GM21737 (cell line): ENCODE results near the gene IMP4.
A peak's percentile ranks its signal among the peaks of the same experiment; 100 is the strongest.

ENCODE experiments used
- ATAC-seq: cut with Tn5 transposase; IDR thresholded peaks from one replicate; pipeline ENCODE4 v1.9.1; 2021; ENCODE audit warnings: mild to moderate bottlenecking, moderate library complexity; ENCODE audit not compliant: unreplicated experiment

IMP4 gene

DNA sequence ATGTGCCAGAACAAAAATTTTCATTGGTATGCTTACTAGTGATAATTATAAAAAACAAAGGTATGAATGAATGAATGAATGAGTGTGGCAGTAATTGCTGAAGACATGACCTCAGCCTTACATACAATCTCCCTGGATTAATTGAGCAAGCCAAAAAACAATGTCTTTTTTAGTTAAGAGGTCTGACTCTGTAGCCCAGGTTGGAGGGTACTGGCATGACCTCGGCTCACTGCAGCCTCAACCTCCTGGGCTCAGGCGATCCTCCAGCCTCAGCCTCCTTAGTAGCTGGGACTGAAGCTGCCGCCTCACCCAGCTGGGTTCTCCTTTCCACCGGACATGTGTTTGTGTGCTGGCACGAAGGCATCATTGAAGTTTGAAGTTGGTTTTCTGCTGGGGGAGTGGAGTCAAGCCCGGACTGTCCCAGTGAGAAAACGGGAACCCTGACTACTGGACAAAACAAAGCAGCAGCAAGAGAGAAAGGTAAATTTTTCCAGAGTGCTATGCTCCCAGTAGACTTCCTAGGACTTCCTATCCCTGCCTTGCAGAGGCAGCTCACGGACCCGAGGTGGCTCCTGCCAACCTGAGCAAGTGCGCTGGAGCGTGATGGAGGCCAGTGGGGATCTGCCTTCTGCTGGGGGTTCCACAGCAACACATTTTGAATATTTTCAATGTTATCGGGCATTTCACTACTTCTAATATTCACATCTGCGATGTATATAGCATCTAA is 6.4 kb upstream of the IMP4 start:
- ATAC-seq, result no peak

DNA sequence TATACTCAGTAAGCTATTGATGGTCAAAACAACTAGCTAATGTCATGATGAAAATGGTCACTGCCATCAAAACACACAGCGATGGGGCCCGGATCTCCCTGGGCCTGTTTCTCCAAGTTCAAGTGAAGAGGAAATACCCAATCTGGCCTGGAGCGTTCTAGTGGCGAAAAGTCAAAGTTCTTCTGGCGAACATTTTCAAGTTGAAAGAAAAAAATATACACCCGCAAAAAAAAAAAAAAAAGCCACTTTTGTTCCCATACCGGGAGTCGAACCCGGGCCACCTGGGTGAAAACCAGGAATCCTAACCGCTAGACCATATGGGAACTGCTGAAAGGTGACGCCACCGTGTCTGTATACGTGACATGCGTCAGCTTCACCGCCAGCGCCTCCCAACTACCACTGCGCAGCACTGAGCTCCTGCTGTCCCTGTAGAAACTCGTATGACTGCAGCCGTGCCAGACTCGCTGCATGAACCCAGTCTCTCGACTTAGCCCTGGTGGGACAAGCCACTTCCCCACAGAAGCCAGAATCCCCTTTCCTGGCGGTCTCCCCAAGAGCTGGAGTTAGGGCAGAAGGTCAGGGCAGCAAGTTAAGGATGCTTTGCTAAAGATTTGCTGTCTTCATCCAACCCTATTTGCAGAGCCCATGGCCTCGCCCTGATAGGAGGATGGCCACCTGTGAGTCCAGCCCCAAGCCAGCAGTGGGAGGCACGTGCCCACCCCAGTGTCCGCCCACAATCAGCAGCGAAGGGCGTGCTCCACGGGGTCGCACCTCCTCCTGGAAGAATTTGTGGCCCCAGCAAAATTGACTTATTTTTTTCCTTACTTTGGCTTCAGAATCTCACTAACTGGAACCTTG is 5.6 kb upstream of the IMP4 start:
- ATAC-seq, result no peak

DNA sequence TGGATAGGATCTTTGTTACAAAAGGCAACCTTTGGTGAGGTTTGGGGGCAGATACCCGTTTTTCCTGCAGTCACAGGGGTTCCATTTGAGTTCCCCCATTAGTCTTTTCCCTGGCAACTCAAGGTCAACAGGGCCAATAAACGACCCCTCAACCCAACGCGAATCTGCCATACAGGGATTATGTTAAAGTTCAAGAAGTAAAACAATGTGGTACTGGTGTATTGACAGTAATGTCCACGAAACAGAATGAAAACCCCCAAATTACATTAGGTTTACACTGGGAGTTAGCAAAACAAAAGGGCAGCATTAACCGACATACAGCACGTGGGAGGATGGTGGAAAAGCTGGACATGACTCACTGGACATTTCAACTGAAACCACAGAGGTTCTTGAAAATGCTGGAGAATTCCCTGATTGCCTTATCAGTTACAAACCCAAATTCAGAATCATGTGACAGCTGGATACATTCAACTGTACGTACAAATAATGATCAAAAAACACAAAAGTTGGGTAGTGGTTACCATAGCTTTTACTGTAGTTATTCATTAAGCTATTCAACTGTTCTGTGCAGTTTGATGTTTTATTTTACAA is 4.9 kb upstream of the IMP4 start:
- ATAC-seq, result no peak

DNA sequence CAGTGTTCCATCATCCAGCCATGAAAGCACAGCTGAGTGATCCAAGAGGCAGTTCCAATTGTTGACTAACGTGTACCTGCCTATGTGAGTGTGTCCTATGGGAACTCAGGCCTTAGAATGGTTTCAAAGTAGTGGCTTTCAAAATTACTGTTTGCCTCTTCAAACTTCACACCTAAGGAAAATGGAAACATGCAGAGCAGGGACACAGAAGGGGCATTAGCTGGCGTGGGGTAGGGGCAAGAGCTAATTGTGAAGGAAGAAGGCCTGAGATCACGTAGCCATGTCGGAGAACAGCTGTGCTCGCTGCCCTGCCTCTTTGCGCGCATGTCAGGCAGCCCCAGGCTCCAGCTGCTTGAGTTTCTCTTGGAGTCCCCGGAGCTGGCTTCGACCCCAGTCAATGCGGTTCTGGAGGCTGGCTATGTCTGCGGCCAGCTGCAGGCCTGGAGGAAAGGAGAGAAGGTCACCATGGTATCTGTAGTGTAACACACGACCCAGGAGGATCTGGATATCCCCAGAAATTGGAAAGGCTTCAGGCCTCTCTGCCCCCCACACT is 3.8 kb upstream of the IMP4 start:
- no peak for ATAC-seq

DNA sequence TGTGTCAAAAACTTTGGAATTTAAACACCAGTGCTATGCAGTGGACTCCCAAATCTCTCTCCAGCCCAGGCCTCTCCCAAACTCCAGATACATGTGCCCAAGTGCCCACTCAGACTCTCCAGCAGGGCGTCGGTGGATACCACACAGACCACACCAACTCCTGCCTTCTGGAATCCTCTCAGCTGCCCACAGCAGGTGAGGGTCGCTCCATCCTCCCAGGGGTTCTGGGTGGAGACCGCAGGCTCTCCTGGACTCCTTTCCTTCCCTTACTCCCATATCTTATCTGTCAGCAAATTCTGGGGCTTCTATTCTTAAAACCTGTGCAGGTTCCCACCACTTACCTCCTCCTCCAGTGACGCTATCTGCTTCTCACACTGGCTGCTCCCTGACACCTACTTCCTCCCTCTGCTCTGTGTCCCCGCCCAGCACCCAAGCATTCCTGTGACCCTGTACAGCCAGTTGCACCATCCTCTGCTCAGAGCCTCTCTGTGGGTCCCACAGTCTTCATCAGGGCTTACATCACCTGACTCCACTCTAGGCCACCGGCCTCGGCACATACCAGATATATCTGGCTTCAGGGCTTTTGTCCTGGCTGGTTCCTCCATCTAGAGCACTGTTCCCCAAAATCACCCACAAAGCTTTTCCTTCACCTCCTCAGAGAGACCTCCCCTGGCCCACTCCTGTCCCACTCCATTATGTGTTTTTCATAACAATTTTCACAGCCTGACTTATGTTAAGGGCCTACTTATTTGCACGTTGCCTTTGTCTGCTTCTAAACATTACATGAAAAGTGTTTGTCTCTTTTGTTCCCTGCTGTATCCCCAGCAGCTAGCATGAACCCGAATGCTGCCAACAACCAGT is 2.6 kb upstream of the IMP4 start:
- ATAC-seq, result no peak

DNA sequence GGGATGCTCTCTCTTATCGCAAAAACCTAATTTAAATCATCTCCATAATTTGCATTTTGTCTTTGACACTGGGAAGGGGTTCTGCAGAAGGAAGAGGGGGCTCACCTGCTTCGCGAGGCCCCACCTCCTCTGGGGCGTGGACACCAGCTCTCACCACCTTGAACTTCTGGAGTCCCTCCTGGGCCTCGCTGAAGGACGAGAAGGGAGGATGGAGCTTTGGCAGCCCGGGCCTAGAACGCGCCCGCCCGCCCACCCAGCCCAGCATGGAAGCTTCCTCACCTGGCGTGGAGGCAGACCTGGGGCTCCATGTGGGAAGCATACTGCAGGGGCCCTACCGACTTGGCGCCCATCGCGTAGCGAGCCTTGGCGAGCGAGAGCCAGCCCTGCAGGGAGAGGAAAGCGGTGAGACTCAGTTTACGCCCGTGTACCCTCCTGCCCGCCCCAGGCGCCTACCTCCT is 1.1 kb upstream of the IMP4 start:
- peak; percentile 1 for ATAC-seq

DNA sequence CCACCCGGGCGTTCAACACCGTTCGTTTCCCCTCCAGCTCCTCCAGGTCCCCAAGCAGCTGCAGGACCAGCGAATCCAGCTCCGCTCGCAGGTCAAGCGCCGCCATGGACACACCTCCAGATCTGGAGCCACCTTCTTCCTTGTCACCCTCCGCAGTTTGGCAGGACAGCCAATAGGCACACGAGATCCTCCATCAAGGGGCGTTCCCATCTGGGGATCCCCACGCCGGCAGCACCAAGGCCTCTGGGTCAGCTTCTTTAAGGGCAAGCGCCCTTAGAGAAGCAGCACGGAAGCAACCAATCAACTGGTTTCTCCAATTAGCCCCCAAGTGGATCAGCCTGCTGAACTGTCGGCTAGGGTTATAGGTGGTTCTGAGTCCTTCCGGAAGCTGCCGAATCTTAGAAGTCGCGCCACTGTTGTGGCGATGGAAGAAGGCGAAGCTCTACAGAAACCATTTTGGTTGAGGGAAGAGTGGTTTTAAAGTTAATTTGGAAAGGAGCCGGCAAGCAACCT is 621 bp upstream of the IMP4 start:
- ATAC-seq, result peak; percentile 74

DNA sequence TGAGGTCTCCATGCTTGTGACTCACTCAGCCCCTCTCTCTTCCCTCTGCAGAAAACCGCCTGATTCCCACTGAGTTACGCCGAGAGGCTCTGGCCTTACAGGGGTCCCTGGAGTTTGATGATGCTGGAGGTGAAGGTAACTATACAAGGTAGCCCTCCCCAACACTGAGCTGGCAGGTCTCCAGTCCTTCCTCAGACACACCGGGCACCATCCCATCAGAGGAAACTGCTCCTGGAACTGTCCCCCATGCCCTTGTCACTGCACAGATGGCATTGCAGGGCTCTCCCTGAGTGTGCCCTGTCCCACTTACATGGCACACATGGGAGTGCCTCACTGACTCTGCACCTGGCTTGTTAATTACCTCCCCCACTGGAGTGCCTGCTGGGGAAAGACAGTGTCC is 1.9 kb downstream of the IMP4 start:
- ATAC-seq, result no peak

DNA sequence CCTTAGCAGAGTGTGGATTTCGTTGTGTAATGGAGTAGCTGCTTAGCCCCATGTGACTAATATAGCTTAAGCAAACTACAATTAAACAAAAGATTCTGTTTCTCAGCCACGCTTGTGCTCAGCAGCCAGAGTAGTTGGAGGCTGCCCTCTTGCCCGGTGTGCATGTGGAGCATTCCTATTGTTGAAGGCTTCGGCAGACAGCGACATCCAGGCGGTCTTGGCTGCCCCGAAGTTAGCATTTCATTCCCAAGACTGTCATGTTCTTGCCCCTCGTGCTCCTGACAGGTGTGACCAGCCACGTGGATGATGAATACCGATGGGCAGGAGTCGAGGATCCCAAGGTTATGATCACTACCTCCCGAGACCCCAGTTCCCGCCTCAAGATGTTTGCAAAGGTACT is 2.4 kb downstream of the IMP4 start:
- no peak for ATAC-seq

DNA sequence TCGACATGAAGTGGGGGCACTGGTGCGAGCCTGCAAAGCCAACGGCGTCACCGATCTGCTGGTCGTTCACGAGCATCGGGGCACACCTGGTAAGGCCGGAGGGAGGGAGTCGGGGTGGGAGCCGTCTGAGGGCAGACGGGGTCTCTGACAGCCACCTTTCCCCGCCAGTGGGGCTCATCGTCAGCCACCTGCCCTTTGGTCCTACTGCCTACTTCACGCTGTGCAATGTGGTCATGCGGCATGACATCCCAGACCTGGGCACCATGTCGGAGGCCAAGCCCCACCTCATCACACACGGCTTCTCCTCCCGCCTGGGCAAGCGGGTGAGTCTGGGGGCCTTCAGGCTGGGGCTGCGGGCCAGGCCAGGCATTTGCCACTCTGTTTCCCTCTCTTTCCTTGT is 2.9 kb downstream of the IMP4 start:
- no peak for ATAC-seq

DNA sequence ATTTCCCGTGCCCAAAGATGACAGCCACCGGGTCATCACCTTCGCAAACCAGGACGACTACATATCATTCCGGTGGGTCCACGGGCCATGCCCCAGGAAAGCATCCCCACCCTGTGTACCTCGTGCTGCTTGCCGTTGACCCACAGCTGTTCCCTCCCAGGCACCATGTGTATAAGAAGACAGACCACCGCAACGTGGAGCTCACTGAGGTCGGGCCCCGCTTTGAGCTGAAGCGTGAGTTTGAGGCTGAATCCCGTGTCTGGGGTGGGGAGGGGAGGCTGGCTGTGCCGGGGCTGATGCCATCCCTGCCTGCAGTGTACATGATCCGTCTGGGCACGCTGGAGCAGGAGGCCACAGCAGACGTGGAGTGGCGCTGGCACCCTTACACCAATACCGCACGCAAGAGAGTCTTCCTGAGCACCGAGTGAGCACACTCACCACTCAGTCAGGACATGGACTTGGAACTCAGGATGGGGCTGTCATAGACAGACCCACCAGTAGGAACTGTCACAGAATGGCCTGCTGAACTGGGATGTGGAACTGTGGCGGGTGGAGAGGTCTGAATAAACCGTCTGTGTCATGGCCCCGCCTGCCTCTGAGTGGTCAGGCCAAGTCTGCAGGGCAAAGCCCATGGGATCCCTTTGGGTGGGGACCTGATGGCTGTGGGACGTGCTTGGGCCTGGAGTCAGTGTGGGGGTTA is 3.5 kb downstream of the IMP4 start:
- ATAC-seq, result no peak

DNA sequence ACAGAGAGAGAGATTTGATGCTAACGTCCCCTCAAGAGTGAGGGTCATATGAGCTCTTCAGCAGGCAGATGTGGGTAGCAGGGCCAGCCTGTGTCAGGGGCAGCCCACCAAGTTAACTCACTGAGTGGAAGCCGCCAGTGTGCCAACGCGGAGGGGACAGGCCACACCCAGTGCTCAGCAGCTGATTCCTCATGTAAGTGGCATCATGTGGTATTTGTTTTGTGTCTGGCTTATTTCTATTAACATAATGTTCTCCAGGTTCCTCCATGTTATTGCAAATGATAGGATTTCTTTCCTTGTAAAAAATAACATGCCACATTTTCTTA is 4.0 kb downstream of the IMP4 start:
- no peak for ATAC-seq

DNA sequence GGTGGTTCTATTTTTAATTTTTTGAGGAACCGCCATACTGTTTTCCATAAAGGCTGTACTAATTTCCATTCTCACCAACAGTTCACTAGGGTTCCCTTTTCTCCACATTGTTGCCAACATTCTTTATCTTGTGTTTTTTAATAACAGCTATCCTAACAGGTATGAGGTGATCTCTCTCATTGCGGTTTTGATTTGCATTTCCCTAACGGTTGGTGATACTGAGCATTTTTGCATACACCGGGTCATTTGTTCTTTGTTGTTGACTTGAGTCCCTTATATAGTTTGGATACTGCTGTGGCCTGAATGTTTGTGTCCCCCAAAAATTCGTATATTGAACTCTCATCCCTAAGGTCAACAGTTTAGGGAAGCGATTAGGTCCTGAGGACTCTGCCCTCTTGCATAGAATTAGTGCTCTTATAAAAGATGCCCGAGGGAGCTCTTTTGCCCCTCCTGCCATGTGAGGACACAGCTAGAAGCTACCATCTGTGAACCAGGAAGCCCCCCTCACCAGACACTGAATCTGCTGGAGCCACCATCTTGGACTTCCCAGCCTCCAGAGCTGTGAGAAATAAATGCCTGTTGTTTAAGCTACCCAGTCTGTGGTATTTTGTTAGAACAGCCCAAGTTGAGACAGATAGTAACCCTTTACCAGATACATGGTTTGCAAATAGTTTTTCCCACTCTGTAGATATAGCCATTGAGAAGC is 4.7 kb downstream of the IMP4 start:
- ATAC-seq, result no peak

DNA sequence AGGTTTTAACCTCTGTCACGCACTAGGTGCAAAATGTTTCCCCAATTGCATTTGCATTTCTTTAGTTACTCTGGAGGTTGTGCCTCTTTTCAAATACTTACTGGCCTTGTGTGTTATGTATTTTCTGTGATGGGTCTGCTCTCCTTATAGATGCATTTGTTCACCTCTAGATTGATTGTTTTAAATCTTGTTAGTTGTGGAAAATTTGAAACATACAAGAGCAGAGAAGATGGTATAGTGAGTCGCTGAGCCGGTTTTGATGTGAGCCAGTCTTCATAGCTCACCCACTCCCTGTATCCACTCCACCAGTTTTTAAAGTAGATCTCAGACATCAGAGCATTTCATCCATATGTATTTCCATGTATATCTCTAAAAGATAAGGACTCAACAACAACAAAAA is 6.5 kb downstream of the IMP4 start:
- no peak for ATAC-seq

DNA sequence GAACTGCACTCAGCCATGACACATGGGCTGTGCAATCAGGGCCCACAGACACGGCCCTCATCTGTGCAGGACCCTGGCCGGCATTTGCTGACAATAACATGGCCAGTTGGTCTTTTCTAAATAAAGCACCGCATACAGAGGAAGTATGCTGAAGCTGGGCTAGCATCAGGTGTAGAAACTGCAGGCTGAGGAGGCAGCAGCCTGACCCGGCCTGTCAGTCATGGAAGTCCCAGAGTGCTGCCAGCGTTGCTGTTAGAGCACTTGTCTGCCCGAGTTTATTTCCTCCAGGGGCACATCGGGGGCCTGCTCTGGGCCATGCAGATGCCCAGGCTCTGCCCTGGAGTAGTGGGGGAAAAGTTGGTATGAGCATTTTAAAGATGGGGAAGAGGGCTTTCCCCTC is 9.0 kb downstream of the IMP4 start:
- ATAC-seq, result no peak

DNA sequence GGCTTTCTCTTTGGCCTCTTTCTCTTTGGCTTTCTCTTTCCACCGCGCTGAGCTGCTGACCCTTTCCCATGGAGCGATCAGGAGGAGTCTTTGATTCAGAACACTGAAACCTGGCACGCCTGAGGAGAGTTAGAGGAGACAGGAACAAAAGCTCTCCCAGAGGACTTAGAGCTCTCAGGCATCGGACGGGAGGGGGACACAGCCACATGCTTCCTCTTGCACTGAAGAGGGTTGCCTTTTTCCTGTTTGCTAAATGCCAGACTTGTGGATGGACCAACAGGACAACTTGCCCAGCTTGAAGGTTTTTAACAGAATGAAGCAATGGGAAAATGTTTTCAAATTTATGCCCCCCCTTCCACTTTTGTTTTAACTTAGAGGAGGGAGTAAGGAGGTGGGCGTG is 9.5 kb downstream of the IMP4 start:
- ATAC-seq, result no peak

DNA sequence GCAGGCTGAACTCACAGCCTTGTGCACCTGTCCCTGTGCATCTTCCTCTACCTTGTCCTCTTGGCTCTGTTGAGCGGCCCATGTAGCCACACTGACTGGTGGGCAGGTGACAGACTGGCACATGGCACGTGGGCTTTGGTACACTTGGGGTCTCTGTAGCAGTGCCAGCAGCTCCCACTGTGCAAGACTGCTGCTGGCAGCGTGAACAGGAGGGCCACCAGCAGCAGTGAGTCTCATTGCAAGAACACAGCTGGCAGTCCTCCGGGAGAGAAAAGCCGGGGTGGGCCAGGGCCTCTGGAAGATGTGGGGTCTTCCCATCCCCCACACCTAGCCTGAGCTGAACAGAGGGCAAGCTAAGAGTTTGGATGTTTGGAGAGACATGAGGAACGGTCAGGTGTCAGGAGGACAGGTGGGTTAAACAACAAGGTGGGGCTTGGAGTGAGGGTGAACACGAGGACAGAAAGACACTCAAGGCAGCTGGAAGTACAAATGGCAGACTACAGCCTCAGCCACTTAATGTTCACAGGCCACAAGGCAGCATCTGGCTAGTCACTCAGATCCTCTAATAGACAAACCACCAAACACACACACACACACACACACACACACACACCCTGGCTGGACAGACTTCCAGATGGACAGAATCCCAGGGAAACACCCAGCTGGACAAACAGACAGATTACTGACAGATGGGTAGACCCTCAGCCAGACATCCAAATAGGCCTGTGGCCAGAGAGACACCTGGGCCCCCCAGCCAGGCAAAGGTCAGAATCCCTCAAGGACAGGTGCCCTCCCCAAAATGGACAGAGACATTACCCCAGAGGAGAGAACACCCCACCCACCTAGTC is 10.8 kb downstream of the IMP4 start:
- no peak for ATAC-seq

DNA sequence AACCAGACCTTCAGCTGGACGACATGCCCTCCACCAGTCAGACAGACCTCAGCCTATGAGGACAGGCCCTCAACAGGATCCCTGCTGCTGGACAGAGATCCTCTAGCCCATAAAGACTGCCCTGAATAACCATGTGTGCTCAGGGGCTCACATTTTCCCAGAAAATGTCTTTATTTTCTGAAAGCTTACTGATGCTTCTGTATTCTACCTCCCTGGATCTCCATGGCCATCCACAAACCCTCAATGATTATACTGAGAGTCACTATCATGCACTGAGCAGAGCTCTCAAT is 11.4 kb downstream of the IMP4 start:
- no peak for ATAC-seq

DNA sequence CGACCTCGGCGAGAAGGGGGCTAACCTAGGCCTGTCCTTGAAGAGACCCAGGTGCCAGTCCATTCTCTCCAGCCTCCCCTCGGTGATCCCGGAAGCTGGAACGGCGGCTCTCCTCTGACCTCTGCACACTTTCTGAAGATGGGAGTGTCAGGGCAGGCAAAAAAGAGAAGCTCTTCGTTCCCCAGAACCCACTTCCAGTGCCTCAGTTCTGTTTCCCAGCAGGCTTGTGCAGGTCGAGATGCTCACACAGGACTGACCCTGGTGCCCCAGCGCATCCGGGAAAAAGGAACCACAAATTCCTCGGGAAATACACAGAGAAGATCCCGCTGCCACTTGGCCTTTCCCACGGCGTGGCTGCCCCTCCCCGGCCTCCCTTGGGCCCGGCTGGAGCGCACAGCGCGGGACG is 12.5 kb downstream of the IMP4 start:
- ATAC-seq, result no peak
